CD1c-positive myeloid dendritic cell (primary cell): ENCODE data around the gene RILPL2.
A peak's percentile ranks its signal among the peaks of the same experiment; 100 is the strongest.
"Not testable (repeated sequence)": the region's sequence is repeated elsewhere in the genome, so short reads cannot be mapped to it uniquely, and the experiment has no call there.

Experiments
- DNase-seq: peaks from one replicate; pipeline ENCODE4 v3.0.0-alpha.2; 2016; ENCODE audit errors: extremely low spot score

The RILPL2 gene

GRCh38 chr12:123382684-123383083, 53.8 kb downstream of the RILPL2 start:
- peak; percentile 9 for DNase-seq

- DNase-seq, result no peak
Measured at GRCh38 chr12:123379391-123379790, 57.1 kb downstream of the RILPL2 start.

DNA sequence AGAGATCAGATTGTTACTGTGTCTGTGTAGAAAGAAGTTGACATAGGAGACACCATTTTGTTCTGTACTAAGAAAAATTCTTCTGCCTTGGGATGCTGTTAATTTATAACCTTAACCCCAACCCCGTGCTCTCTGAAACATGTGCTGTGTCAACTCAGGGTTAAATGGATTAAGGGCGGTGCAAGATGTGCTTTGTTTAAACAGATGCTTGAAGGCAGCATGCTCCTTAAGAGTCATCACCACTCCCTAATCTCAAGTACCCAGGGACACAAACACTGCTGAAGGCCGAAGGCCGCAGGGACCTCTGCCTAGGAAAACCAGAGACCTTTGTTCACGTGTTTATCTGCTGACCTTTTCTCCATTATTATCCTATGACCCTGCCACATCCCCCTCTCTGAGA, 64.1 kb downstream of the RILPL2 start:
- not testable (repeated sequence) for DNase-seq

- DNase-seq, result not testable (repeated sequence)
Measured at GRCh38 chr12:123371667-123372368, 64.7 kb downstream of the RILPL2 start.

GRCh38 chr12:123369229-123369628, 67.3 kb downstream of the RILPL2 start:
- no peak for DNase-seq

- DNase-seq, result not testable (repeated sequence)
Measured at GRCh38 chr12:123368431-123368830, 68.1 kb downstream of the RILPL2 start.

DNA sequence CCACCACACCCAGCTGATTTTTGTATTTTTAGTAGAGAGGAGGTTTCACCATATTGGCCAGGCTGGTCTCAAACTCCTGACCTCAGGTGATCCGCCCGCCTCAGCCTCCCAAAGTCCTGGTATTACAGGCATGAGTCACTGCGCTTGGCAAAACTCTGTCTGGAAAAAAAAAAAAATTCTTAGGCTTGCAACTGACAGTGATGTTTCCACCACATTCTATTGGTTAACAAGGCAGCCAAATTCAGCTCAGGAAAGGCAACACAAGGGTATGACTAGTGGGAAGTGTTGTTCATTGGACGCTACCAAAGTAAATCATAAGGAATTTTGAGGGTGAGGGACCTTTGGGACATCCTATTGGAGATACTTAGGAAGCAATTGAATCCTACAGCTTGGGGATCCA, 69.0 kb downstream of the RILPL2 start:
- DNase-seq, result no peak
